Measurements from ENCODE around the gene CPT1C.

DNA sequence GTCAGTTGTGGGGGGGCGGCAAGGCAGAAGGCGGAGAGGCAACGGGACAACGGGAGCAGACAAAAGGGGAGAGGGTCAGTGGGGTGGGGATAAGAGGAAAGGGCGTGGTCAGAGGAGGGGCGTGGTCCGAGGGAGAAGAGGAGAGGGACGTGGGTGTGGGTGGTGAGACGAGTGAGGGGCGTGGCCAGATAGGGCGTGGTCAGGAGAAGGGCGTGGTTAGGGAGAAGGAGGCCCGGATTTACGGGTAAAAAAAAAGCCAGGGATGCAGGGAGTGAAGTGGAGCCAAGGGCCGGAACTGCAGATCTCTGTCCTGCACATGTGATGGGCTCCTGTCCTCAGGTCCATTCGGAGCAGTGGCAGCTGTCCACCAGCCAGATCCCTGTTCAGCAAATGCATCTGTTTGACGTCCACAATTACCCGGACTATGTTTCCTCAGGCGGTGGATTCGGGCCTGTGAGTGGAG, 21.5 kb downstream of the CPT1C start:
- TF ChIP-seq POLR2A (IDR thresholded peaks at IDR 0.05) (no peak), CTCF (IDR thresholded peaks at IDR 0.05) (no peak)

Data from upper lobe of left lung (tissue), 4 donors.